SK-N-SH treated with all-trans-retinoic acid at 6 μM for 48 hours (cell line): ENCODE data around the gene UBAP2.

Experiments
- ARNTL ChIP-seq: fragments of 450-650 bp; formaldehyde crosslinking; IDR thresholded peaks from 2 replicates; pipeline ENCODE4 v1.5.0; 2020; ENCODE audit warnings: low read depth, mild to moderate bottlenecking, moderate library complexity, borderline replicate concordance
- CSRNP3 ChIP-seq: fragments of 250-450 bp; sonication (Bioruptor Pico); IDR thresholded peaks from 2 replicates; pipeline ENCODE4 v1.5.1; 2021; ENCODE audit warnings: mild to moderate bottlenecking, moderate library complexity
- OSR1 ChIP-seq: fragments of 250-450 bp; sonication (Bioruptor Pico); IDR thresholded peaks from 2 replicates; pipeline ENCODE4 v1.8.0; 2022; ENCODE audit warnings: moderate library complexity, mild to moderate bottlenecking, inconsistent platforms
- PPARA ChIP-seq: fragments of 250-450 bp; sonication (Bioruptor Pico); IDR thresholded peaks from 2 replicates; pipeline ENCODE4 v1.5.0; 2020; ENCODE audit warnings: mild to moderate bottlenecking, borderline replicate concordance
- RARB ChIP-seq: fragments of 250-450 bp; sonication (Bioruptor Pico); IDR thresholded peaks from 2 replicates; pipeline ENCODE4 v1.8.0; 2021; ENCODE audit warnings: mild to moderate bottlenecking, moderate library complexity
- TCF4 ChIP-seq: fragments of 250-450 bp; sonication (Bioruptor Pico); IDR thresholded peaks from 2 replicates; pipeline ENCODE4 v1.8.0; 2021; ENCODE audit warnings: mild to moderate bottlenecking, moderate library complexity, borderline replicate concordance
- TSHZ2 ChIP-seq: fragments of 250-450 bp; sonication (Bioruptor Pico); IDR thresholded peaks from 2 replicates; pipeline ENCODE4 v1.5.0; 2020; ENCODE audit warnings: mild to moderate bottlenecking, moderate library complexity
- ZFP3 ChIP-seq: fragments of 250-450 bp; sonication (Bioruptor Pico); IDR thresholded peaks from 2 replicates; pipeline ENCODE4 v1.5.0; 2020; ENCODE audit warnings: mild to moderate bottlenecking, moderate library complexity

GRCh38 chr9:33908749-33909148 lies 139.9 kb downstream of the UBAP2 start:
- no peak for TF ChIP-seq TCF4 (CRISPR knock-in tag)
- no peak for TF ChIP-seq OSR1 (CRISPR knock-in tag)
- no peak for TF ChIP-seq PPARA (CRISPR knock-in tag)
- no peak for TF ChIP-seq TSHZ2 (CRISPR knock-in tag)
- no peak for TF ChIP-seq ZFP3 (CRISPR knock-in tag)
- TF ChIP-seq CSRNP3 (CRISPR knock-in tag) = no peak
- no peak for TF ChIP-seq RARB (CRISPR knock-in tag)
- no peak for TF ChIP-seq ARNTL
